Measurements from ENCODE around the gene GRK6.

The GRK6 gene

GRCh38 chr5:177440990-177441780 is 14.7 kb downstream of the GRK6 start:
- no peak for DNase-seq (ENCODE audit: low read depth in 2 of 2)

DNA sequence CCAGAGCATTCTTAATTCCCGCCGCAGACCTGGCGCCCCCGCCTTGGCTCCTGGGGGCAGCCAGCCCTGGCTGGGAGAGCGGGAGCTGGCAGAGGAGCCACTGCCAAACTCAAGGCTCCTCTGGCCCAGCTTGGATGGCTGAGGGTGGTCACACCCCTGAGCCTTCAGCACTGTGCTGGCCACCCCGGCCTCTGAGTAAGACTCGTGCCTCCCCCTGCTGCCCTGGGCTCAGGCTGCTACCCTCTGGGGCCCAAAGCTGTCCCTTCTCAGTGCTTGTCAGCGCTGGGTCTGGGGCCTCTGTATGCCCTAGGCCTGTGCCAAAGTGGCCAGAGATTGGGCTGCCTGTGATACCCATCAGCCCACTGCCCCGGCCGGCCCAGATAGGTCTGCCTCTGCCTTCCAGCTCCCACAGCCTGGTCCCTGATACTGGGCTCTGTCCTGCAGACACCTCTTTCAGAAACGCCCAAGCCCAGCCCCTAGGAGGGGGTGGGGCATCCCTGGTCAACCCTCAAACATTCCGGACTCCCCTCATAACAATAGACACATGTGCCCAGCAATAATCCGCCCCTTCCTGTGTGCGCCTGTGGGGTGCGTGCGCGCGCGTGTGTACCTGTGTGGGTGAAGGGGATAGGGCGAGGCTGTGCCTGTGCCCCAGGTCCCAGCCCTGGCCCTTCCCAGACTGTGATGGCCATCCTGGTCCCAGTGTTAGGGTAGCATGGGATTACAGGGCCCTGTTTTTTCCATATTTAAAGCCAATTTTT is 15.8 kb downstream of the GRK6 start:
- DNase-seq (ENCODE audit: low read depth in 2 of 2): no peak

DNA sequence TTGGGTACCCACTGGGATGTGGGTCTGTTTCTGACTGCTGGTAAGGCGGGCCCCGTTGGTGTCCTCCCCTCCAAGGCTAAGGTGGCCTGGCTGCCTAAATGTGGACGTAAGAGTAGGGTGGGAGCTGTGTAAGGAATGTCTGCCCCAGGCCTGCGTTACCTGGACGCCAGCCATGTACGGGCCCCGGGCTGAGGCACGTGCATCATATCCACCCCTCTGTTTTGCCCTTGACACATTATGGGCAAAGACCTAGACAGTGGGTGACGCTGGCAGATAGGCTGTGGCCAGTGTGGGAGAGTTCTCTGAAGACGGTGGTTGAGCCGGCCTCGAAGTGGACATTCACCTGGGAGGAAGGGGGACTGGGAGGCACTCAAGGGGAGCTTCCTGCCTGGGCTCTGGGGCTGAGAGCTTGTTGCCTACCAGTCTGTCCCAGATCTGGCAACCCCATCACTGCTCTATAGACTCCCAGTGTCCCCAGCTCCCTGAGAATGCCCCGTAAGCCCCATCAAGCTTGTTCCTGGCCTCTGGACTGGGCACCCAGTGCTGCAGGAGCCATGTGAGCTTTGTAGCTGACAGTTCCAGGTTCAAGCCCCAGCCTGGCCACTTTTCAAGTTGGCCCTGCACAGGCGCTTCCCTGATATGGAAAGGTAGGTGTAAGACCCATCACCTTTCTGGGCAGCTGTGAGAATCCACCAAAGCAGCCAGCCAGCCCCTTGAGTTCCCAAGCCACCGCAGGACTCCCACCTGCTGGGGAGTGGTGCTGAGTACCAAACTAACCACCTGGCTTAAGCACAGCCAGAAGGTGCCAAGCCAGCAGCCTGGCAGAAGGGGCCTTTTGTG is 16.9 kb downstream of the GRK6 start:
- DNase-seq (ENCODE audit: low read depth in 2 of 2): no peak

DNA sequence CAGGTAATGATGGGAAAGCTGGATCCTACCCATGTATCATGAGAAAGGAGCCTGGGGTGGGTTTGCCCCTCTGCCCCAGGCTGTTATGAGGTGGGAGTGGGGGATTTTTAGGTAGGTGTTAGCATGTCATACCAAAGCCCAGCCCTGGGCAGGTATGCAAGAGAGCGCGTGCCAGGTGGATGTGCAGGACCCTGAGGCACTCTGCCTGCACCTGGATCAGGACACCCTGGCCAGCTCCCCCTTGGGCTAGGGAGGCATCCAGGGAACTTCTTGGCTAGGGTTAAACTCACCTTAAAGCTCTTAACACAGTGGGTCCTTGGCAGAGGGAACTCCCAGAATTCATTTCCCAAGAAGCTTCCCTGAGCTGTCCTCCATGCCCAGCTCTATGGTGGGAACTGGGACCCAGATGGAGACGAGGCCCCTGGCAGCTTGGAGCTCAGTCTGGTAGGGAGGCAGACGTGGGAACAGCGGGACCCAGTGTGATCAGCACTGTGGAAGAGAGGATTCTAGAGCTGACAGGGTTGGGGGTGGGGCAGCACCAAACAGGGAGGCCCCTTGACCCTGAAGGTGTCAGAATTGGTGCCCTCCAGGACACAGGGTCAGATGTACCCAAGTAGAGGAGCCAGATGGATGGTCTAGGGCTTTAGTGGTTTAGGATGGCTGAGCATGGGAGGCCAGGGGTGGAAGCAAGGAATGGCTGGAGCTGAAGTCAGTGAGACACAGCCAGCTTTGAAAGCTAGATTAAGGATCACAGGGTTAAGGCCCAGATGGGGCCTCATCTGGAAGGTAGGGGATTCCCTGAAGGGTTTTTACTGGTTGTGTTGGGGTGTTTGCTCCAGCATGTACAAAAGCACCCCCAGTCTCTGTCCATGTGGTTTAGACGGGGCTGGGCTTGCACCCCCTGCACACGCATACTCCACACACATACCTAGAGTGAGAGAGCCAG is 17.9 kb downstream of the GRK6 start:
- DNase-seq (ENCODE audit: low read depth in 2 of 2): no peak

- no peak for DNase-seq (ENCODE audit: low read depth in 2 of 2)
Observed at GRCh38 chr5:177445052-177445916, 18.8 kb downstream of the GRK6 start.

GRCh38 chr5:177445917-177446199 is 19.4 kb downstream of the GRK6 start:
- DNase-seq (ENCODE audit: low read depth in 2 of 2): no peak

- no peak for DNase-seq (ENCODE audit: low read depth in 2 of 2)
Observed at GRCh38 chr5:177446200-177447065, 20.0 kb downstream of the GRK6 start, which contains the start of gene PRR7. Gene PRR7 (plus strand): TSS chr5:177446814. CDS start chr5:177455068, 8,254 bp downstream.

DNA sequence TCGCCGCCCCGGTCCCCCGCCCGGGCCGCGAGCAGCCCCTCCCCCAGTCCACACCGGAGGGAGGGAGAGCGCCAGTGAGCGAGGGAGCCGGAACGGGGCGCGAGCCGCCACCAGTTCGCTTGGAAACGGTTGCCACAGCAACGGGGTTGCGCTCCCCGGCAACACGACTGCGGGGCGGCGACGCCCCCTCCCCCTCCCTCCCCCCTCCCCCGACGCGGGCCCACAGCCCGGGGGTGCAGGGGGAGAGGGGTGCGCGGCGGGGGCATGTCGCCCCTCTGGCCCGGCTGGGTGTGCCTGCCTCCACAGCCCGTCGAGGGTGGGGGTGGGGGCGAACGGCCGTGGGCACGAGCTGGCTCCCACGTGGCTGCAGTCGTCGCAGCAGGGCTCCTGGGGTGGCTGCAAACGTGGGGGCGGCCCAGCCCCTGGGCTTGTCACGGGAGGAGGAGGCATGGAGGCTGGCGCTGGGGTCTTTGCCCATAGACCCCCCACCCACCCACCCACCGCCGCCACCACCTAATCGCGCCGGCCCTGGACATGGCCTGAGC is 20.7 kb downstream of the GRK6 start:
- no peak for DNase-seq (ENCODE audit: low read depth in 2 of 2)

DNA sequence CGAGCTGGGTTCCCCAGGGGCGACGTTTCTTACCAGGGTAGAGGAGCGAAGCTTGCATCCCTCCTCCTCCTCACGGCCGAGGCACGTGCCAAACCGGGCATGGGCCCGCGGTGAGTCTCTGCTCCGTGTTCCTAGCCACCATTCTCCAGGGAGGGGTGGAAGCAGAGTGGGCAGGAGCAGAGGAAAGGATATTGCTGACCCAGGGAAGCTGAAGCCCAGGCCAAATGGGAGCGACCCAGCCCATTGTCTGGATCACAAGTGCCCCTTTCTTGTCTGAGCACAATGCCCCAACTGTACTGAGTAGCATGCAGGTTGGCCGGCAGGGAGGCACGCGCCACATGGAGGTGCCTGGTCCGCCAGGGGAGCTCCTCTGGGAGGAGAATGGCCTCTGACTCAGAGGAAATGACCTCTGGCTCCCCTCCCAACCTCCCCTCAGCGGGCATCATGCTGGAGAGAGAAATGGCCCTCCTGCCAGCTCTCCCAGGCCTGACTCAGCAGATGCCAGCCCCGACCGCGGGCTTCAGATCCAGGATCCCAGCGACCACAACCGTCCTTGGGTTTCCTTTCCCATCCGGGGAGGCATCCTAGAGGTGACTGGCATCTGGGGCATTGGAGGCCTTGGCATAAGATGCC is 21.3 kb downstream of the GRK6 start:
- DNase-seq (ENCODE audit: low read depth in 2 of 2): no peak

- no peak for DNase-seq (ENCODE audit: low read depth in 2 of 2)
Observed at GRCh38 chr5:177448244-177448950, 21.9 kb downstream of the GRK6 start.

DNA sequence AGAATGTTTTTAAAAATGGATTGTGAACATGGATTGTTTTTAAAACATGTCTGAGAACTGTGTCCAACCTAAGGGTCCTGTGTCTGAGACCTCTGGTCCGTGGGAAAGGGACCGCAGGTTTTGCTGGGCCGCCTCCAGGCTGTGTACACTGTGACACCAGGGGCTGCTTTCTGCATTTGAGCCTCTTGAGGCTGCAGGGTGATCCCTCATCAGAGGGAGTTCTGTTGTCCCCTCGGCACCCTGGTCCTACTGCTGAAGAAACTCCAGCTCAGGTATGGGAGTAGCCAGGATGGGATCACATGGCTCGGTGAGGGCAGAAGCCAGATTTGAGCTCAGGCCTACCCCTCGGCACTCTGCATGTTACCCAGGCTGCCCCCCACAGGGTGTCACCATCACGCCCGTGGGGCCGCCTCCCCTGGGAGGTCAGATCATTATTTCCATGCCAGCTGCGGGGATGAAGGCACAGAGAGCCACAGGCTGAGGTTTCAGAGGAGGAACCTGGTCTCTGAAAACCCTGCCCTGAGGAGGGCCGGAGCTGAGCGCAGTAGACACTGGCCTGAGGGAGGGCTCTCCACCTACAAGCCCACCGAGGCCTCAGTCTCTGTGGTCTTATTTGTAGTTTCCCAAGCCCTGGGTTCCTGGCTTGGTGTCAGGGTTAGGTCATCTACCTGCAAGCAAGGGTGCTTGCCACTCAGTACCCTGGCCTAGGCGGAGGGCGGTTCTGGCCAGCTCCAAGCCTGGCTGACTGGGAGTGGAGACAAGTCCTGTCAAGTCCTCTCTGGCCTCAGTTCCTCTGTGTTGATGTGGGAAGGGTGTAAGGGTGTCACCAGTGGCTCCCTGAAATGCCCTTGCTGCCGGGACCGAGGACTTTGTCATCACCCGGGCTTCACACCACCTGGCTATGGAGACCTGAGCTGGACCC is 22.9 kb downstream of the GRK6 start:
- no peak for DNase-seq (ENCODE audit: low read depth in 2 of 2)

GRCh38 chr5:177450667-177451424 is 24.4 kb downstream of the GRK6 start:
- no peak for DNase-seq (ENCODE audit: low read depth in 2 of 2)

GRCh38 chr5:177452688-177453638 is 26.5 kb downstream of the GRK6 start:
- DNase-seq (ENCODE audit: low read depth in 2 of 2): no peak

GRCh38 chr5:177453852-177454396 is 27.4 kb downstream of the GRK6 start:
- DNase-seq (ENCODE audit: low read depth in 2 of 2): no peak
